ENCODE results near the gene AQP3. TPM values are rescaled to one million over a fixed set of nuclear protein-coding genes. Genes with fewer than 3 reads are reported as not detected.
"Not testable (repeated sequence)": the region's sequence is repeated elsewhere in the genome, so short reads cannot be mapped to it uniquely, and the experiment has no call there.

The AQP3 gene
- total RNA-seq, 1 experiment from 2014 or later: 20.6 TPM

DNA sequence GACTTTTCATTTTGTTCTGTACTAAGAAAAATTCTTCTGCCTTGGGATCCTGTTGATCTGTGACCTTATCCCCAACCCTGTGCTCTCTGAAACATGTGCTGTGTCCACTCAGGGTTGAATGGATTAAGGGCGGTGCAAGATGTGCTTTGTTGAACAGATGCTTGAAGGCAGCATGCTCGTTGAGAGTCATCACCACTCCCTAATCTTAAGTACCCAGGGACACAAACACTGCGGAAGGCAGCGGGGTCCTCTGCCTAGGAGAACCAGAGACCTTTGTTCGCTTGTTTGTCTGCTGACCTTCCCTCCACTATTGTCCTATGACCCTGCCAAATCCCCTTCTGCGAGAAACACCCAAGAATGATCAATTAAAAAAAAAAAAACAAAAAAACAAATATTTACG is 23.4 kb downstream of the AQP3 start:
- not testable (repeated sequence) for H3K36me3 ChIP-seq; H3K27me3 ChIP-seq; H3K27ac ChIP-seq; DNase-seq; H3K4me3 ChIP-seq; H3K4me1 ChIP-seq; H3K9me3 ChIP-seq (replicated peaks)

DNA sequence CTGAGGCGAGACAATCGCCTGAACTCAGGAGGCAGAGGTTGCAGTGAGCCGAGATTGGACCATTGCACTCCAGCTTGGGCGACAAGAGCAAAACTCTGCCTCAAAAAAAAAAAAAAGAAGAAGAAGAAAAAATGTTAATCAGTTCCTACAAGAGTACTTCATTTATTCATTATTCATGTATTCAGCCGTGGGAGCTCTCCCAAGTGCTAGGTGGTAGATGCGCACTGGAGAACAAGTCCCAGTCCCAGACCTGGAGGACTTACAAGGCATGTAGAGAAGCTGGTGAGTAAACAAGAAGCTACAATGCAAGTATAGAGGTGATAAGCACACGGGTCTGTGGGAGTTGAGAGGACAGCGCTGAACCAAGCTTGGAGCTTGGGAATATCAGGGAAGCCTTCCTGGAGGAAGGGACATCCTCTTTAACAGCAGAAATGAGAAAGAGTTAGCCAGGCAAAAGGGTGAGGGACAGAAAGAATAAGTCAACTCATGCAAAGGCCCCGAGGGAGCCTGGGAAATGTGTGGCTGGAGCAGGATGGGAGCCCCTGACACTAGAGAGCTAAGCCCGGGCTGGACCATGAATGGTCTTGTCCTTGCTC is 27.6 kb downstream of the AQP3 start:
- H3K9me3 ChIP-seq (replicated peaks): no peaks in the 10 kb centered on the region
- H3K27me3 ChIP-seq: no peaks in the 10 kb centered on the region
- no peak overlapping the region for H3K4me3 ChIP-seq
- no peaks in the 10 kb centered on the region; the same call in 1 of the 2 replicates for H3K4me1 ChIP-seq
- H3K36me3 ChIP-seq: no peaks in the 10 kb centered on the region
- H3K27ac ChIP-seq: no peak overlapping the region
- no peak for DNase-seq

DNA sequence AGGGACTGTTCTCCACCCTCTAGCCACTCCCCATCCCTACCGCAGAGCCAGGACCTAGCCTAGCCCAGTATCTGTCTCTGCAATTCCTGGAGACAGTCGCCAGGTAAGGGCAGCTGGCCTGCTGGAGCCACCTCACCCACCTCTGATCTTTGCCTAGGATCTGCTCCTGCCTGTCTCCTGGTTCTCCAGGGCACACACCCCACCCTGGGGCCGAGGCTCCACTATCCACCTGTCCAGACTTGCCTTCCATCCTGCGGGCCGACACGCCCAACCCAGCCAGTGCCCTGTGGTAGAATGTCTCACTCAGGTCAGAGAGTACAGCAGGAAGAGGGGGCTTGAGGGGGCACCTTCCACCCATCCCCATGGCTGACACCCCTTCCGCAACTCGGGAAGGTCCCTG is 29.3 kb downstream of the AQP3 start:
- Histone ChIP-seq H3K27me3 (no peaks in the 10 kb centered on the region), H3K36me3 (no peaks in the 10 kb centered on the region), H3K27ac (no peak overlapping the region), H3K9me3 (replicated peaks) (no peaks in the 10 kb centered on the region), H3K4me3 (no peak overlapping the region), H3K4me1 (no peaks in the 10 kb centered on the region; the same call in 1 of the 2 replicates)
- no peak for DNase-seq

DNA sequence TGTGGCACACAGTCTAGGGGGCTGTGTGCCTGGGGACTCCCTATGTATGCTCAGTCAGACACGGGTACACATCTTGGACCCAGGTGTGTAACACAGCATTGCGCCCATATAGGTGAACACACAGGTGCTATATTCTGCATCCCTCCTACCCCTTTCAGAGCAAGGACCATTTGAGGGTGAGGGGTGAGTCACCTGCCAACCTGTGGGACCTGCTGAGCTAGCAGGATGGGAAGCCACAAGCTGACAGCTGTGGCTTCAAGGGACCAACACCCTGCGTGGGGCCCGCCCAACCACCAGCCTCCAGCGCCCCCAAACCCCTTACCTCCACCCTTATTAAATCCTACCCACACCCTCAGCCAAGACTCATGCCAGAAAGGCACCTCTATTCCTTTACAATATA is 30.4 kb downstream of the AQP3 start:
- H3K9me3 ChIP-seq (replicated peaks): no peaks in the 10 kb centered on the region
- no peaks in the 10 kb centered on the region for H3K36me3 ChIP-seq
- H3K27me3 ChIP-seq: no peaks in the 10 kb centered on the region
- H3K27ac ChIP-seq: no peak overlapping the region
- H3K4me3 ChIP-seq: no peak overlapping the region
- H3K4me1 ChIP-seq: no peaks in the 10 kb centered on the region; the same call in 1 of the 2 replicates
- no peak for DNase-seq

DNA sequence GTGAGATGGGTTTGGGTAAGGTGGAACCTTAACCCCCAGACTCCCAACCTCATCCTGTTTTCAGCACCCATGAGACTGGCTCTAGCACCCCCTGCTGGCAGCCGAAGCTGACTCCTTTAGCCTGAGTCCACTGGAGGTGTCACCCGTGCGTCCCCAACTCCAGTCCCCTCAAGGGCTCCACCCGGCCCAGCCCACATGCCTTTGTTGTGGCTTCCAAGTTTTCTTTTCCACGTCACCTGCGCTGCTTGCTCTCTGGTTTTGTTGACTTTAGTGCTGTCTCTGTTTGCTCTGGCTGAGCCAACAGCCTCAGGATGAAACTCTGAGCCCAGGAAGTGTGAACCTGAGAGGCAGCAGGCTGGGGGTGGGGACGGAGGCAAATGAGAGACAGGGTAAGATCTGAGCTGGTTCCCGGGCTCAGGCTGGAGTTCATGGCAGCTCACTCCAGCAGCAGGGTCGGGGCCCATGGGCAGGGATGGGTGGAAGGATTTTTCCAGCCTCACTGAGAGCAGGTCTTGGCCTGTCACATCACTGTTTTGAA is 31.8 kb downstream of the AQP3 start:
- peak; percentile 60 to 72 for DNase-seq
- Histone ChIP-seq H3K9me3 (replicated peaks) (no peaks in the 10 kb centered on the region), H3K36me3 (no peaks in the 10 kb centered on the region), H3K27ac (no peak overlapping the region), H3K4me1 (no peaks in the 10 kb centered on the region; the same call in 1 of the 2 replicates), H3K4me3 (no peak overlapping the region), H3K27me3 (no peaks in the 10 kb centered on the region)

DNA sequence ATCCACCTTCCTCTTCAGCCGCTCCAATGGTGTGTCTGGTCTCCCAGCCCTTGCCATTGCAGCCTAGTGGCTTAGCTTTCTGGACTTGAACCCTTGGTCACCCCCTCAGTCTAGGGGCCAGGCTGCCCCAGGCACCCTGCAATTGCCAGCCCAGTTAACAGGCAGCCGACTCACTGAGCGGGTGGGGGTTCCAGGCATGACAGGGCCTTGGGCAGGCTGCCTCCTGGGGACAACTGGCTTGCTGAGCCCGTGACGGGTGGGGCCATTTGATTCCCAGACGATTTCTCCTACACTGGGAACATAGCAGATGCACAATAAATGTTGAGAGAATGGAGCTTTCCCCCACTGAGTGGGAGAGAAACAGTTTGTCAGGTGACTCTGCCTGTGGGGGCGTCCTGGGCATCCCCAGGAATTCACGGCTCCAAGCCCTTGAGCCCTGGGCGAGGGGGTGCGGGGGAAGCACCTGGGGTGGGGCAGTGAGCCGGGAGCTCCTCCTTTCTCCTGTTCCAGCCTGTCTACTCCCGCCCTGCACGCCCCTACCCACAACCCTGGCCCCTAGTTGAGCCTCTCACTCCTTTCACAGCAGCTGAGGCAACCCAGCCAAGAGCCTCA is 32.4 kb downstream of the AQP3 start:
- H3K36me3 ChIP-seq: no peaks in the 10 kb centered on the region
- no peaks in the 10 kb centered on the region for H3K27me3 ChIP-seq
- no peak for DNase-seq
- no peaks in the 10 kb centered on the region; the same call in 1 of the 2 replicates for H3K4me1 ChIP-seq
- H3K9me3 ChIP-seq (replicated peaks): no peaks in the 10 kb centered on the region
- H3K4me3 ChIP-seq: no peak overlapping the region
- no peak overlapping the region for H3K27ac ChIP-seq

DNA sequence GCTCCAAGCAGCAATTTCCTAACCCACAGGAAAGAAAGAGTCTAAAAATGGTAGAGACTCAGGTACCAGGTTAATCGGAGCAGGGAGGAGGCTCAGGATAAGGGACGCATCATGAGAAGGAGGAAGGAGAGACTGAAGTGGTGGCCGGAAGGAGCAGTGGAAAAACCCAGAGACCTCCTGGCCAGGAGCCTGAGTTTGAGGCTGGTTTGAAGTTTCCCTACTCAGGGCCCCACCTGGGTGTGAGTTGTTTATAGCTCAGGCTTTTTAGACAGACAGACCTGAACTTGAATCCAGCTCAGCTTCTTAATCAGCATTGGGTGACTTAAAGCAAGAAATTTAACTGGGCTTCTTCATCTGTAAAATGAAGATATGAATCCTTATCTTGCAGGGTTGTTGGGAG is 33.1 kb downstream of the AQP3 start:
- H3K36me3 ChIP-seq: no peaks in the 10 kb centered on the region
- H3K4me3 ChIP-seq: no peak overlapping the region
- H3K4me1 ChIP-seq: no peaks in the 10 kb centered on the region; the same call in 1 of the 2 replicates
- no peaks in the 10 kb centered on the region for H3K9me3 ChIP-seq (replicated peaks)
- no peak overlapping the region for H3K27ac ChIP-seq
- no peak for DNase-seq
- H3K27me3 ChIP-seq: no peaks in the 10 kb centered on the region

DNA sequence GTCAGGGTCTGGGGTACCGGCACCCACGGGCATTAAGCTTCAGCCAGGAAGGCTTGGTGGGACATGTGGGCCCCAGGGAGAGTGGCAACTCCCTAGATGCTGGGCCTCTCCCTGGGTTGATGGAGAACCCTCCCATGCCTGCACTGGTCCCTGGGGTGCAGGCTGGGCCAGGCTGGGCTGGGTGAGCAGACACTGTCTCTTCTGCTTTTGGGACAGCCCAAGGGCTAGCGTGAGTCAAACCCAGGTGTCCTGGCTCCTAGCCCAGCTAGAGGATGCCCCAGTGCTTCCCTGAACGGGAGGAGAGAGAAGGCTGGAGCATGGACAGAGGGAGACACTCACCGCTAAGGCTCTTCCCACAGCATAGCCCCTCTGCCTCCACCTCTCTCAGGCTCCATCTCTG is 39.3 kb downstream of the AQP3 start:
- H3K9me3 ChIP-seq (replicated peaks): no peaks in the 10 kb centered on the region
- no peaks in the 10 kb centered on the region for H3K4me1 ChIP-seq
- no peaks in the 10 kb centered on the region for H3K27me3 ChIP-seq
- no peaks in the 10 kb centered on the region for H3K36me3 ChIP-seq
- H3K27ac ChIP-seq: no peak overlapping the region
- no peak for DNase-seq
- H3K4me3 ChIP-seq: no peak overlapping the region

DNA sequence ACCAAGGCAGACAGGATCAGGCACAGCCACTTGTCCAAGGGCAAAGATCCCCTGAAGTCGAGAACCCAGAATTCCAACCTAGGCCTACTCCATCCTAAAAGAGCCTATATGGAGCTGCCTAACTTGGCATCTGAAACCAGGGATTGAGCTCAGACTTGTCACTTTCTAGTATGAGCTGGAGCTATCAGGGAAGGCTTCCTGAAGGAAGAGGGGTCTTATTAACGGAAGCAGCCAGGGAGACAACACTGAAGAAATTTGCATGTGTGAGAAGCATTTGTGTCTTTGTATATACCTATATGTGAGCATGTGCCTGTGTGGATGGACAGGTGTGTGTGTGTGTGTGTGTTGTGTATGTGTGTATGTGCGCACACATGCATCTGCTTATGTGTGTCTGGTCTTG is 40.3 kb downstream of the AQP3 start:
- Histone ChIP-seq H3K27me3 (no peaks in the 10 kb centered on the region), H3K9me3 (replicated peaks) (no peaks in the 10 kb centered on the region), H3K4me3 (no peak overlapping the region), H3K36me3 (no peaks in the 10 kb centered on the region), H3K27ac (no peak overlapping the region), H3K4me1 (no peaks in the 10 kb centered on the region)
- no peak for DNase-seq

DNA sequence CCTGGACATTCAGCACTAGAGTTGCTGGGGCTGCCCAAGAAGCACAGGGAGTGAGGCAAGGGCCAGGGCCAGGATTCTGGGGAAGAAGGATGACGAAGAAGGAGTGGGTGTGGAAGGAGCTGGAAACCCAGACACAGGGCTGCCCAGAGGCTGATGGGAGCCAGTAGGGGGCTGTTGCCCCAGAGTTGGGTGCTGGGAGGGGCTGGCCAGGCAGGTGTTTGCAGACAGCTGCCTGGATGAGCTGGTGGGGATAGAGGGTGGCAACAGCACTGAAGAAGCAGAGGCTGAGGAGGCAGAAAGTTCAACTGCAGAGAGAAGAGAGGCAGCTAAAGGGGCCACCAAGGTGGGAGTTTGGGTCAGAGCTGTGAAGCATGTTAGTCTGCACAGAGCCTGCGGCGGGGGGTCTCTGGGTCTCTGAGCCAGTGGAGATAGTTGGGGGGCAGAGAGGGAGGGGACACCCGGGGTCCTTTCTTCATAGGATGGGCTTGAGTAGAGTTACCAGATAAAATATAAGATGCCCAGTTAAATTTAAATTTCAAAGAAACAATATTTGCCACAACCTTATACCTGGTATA is 42.5 kb downstream of the AQP3 start:
- no peaks in the 10 kb centered on the region for H3K4me1 ChIP-seq
- DNase-seq: peak in 1 of 2 experiments; percentile 28
- no peak overlapping the region for H3K4me3 ChIP-seq
- H3K27ac ChIP-seq: no peak overlapping the region
- no peaks in the 10 kb centered on the region for H3K9me3 ChIP-seq (replicated peaks)
- no peaks in the 10 kb centered on the region for H3K27me3 ChIP-seq
- H3K36me3 ChIP-seq: no peaks in the 10 kb centered on the region

DNA sequence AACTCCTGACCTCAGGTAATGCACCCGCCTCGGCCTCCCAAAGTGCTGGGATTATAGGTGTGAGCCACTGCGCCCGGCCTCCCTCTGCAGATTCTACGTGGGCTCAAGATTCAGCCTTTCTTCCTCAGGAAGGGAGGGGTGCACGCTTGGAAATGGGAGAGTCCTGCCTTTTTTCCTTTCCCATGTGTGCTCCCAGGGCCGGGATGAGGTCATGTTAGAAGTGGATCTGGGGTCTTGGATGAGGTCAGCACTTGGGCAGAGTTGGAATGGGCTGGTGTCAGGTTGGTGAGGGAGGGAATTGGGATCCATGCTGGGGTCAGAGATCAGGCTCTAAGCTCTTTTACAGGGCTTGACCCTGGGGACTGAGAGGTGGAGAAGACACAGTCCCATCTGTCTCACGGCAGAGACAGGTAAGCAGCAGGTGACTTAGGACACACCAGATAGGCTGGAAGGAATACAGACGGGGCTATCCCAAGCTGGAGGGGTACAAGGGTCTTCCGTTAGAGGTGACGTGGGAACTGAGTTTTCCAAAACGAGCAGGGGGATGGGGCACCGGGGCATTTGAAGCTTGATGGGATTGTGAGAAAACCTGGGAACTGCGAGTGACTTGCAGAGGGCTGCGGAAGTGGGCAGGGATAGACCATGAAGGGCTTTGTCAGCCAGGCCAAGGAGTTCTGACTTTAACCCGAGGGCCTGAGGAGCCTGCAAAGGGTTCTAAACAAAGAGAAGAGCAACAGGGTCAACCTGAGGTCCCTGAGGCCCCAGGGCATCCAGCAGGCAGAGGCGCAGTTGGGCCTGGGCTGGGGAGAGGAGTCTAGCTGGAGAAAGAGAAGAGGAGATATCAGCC is 43.2 kb downstream of the AQP3 start:
- DNase-seq: no peak
- Histone ChIP-seq H3K4me3 (no peak overlapping the region), H3K4me1 (no peaks in the 10 kb centered on the region), H3K27me3 (no peaks in the 10 kb centered on the region), H3K36me3 (no peaks in the 10 kb centered on the region), H3K27ac (no peak overlapping the region), H3K9me3 (replicated peaks) (no peaks in the 10 kb centered on the region)

DNA sequence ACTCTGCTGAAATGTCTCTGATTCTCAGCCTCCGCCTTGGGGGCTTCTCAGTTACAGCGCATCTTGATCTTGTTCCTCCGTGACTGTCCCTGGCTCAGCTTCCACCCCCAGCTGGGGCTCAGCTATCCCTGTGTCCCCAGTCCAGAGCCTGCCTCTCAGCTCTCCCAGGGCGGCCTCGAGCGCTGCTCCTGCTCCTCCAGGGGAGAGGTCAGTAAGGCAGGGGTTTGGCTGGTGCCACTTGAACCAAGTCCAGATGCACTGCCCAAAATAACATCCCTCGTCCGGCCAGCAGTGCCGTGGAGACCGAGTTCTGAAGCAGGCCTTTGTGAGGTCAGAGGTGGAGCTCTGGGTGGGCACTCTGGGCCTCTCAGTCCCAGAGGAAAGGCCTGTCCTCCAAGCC is 45.0 kb downstream of the AQP3 start, which contains the start of gene AQP7:
Gene AQP7 (minus strand): TSS at position 198 of the 400 bp plus-strand sequence. CDS start 1,306 bp downstream, outside the sequence.
- H3K36me3 ChIP-seq; H3K27me3 ChIP-seq; H3K27ac ChIP-seq; H3K4me1 ChIP-seq; H3K9me3 ChIP-seq (replicated peaks); DNase-seq: not testable (repeated sequence)
- H3K4me3 ChIP-seq: peak within 1 kb of the TSS; percentile 34; the same call in 1 of the 2 replicates

DNA sequence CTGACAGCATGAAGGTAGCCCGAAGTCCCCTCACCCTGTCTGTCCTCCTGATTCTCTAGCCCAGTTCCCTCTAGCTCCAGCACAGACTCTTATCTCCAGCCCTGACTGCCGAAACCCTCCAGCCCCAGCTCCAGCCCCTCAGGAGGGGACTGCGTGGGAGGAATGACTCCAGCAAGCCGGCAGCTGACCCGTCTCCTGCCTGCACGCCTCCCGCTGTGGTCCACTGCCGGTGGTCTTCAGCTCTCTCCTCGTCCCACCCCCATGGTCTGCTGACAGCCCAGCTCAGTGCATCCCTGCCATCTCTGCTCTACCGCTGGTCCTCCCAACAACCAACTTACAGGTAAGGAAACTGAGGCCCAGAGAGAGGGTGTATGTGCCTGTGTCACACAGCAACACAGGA is 45.6 kb downstream of the AQP3 start:
- DNase-seq; H3K9me3 ChIP-seq (replicated peaks); H3K27ac ChIP-seq; H3K4me1 ChIP-seq; H3K27me3 ChIP-seq; H3K4me3 ChIP-seq; H3K36me3 ChIP-seq: not testable (repeated sequence)

DNA sequence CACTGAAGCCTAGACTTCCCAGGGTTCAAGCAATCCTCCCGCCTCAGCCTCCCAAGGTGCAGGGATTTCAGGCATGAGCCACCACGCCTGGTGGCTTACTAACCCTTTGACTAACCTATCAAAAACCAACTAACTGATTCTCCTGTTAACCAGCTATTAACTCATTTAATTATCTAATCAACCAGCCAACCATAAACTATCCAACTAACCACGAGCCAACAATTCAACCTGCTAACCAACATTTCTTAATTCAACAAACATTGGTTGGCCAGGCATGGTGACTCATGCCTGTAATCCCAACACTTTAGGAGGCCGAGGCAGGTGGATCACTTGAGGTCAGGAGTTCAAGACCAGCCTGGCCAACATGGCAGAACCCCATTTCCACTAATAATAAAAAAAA is 48.3 kb downstream of the AQP3 start:
- not testable (repeated sequence) for H3K4me3 ChIP-seq; H3K27me3 ChIP-seq; DNase-seq; H3K27ac ChIP-seq; H3K4me1 ChIP-seq; H3K9me3 ChIP-seq (replicated peaks); H3K36me3 ChIP-seq

DNA sequence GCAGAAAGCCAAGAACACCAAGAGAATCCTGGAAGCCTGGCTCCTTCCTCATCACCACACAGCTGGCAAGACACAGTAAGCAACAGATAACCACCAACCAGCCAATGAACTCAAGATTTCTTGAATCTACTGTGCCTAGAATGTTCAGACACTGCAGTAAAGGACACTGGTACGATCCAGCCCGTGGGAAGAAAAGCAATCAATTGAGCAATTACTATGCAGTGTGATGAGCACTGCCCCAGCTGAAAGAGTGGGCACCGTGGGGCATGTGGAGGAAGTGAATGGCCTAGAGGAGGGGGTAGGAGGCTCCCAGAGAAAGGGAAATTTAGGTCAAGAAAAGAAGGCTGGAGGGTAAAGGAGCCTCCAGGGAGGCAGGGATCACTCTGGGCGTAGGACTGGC is 49.6 kb downstream of the AQP3 start:
- H3K27me3 ChIP-seq, H3K27ac ChIP-seq: not testable (repeated sequence)

More for the DNA sequence above, 49.6 kb downstream of the AQP3 start:
- not testable (repeated sequence) for H3K9me3 ChIP-seq (replicated peaks); H3K4me3 ChIP-seq; H3K36me3 ChIP-seq; H3K4me1 ChIP-seq; DNase-seq

Measured in SJCRH30 (cell line).